Left colon (tissue), 2 donors: ENCODE measurements around the gene WDR7. TPM values are rescaled to one million over a fixed set of nuclear protein-coding genes. Genes with fewer than 3 reads are reported as not detected.
A peak's percentile ranks its signal among the peaks of the same experiment; 100 is the strongest.

Experiments used
- ATAC-seq: fragments of 200-7000 bp; cut with Tn5 transposase; one replicate; pipeline ENCODE4 v1.9.1; 2020; ENCODE audit warnings: mild to moderate bottlenecking, moderate library complexity
- DNase-seq, 2 donors: peaks; one replicate each; pipeline ENCODE4 v3.0.0-alpha.2; 2020
- intact Hi-C, 2 donors: fragments of 100-400 bp; cut with DNase I in 1 of 2; cut with micrococcal nuclease in 1 of 2; formaldehyde crosslinking; loops; one replicate each; pipeline versions ENCODE4 v1.11.2 to v1.14.0; 2022; cut with DNase I, micrococcal nuclease
- total RNA-seq, 2 donors: library from RNA; stranded (reverse); fragmentation: NEBNext Ultra II Directional; extraction: Animal tissue kit (Norgen Biotek cat#: 25700); gene quantifications; one replicate each; pipeline ENCODE4 v1.2.1, GENCODE V29; 2021
- donor health status: DM: no; HTN: no; CAD: no.
- donor health status: DM: yes; HTN: yes; CAD: no.

WDR7 gene
- total RNA-seq, 2 donors from 2014 or later = 25.0 to 27.1 TPM

- intact Hi-C loops = no loop called here
Measured at GRCh38 chr18:56953428-56954198, 302.5 kb downstream of the WDR7 start.

GRCh38 chr18:56955490-56955889, 304.3 kb downstream of the WDR7 start:
- ATAC-seq (no peak), DNase-seq (no peak)
- intact Hi-C loops = no loop called here

More at GRCh38 chr18:56953428-56954198, 302.5 kb downstream of the WDR7 start:
- DNase-seq (no peak), ATAC-seq (no peak)

GRCh38 chr18:56959120-56959519, 308.0 kb downstream of the WDR7 start:
- intact Hi-C loops = no loop called here
- no peak for ATAC-seq
- no peak for DNase-seq

GRCh38 chr18:56962322-56962721, 311.2 kb downstream of the WDR7 start:
- intact Hi-C loops = no loop called here
- ATAC-seq (no peak), DNase-seq (no peak)

GRCh38 chr18:56967035-56967434, 315.9 kb downstream of the WDR7 start:
- intact Hi-C loops = no loop called here
- no peak for ATAC-seq
- DNase-seq = no peak

- ATAC-seq (no peak), DNase-seq (no peak)
- intact Hi-C loops = no loop called here
Measured at GRCh38 chr18:56973487-56973886, 322.3 kb downstream of the WDR7 start.

GRCh38 chr18:56974141-56974540, 323.0 kb downstream of the WDR7 start:
- intact Hi-C loops = no loop called here
- DNase-seq = no peak
- ATAC-seq = no peak

- intact Hi-C loops = no loop called here
- DNase-seq (no peak), ATAC-seq (no peak)
Measured at GRCh38 chr18:56975276-56975675, 324.1 kb downstream of the WDR7 start.

GRCh38 chr18:56977309-56977708, 326.1 kb downstream of the WDR7 start:
- intact Hi-C loops = no loop called here
- ATAC-seq = peak; percentile 54
- DNase-seq = no peak

GRCh38 chr18:56977771-56978170, 326.6 kb downstream of the WDR7 start:
- intact Hi-C loops = no loop called here
- ATAC-seq (peak; percentile 93), DNase-seq (no peak)

- DNase-seq (no peak), ATAC-seq (no peak)
- intact Hi-C loops = no loop called here
Measured at GRCh38 chr18:56980151-56980550, 329.0 kb downstream of the WDR7 start.

GRCh38 chr18:56982766-56983165, 331.6 kb downstream of the WDR7 start:
- DNase-seq (no peak), ATAC-seq (peak; percentile 16)
- intact Hi-C loops = no loop called here

GRCh38 chr18:56983275-56983992, 332.3 kb downstream of the WDR7 start:
- ATAC-seq = peak; percentile 81
- DNase-seq = no peak
- intact Hi-C loops = no loop called here

GRCh38 chr18:56984731-56985130, 333.6 kb downstream of the WDR7 start:
- ATAC-seq (peak; percentile 7), DNase-seq (no peak)
- intact Hi-C loops = no loop called here

- intact Hi-C loops = no loop called here
- DNase-seq = no peak
- ATAC-seq = peak; percentile 91
Measured at GRCh38 chr18:56986829-56987228, 335.7 kb downstream of the WDR7 start.

- ATAC-seq = no peak
Measured at GRCh38 chr18:56987236-56987635, 336.1 kb downstream of the WDR7 start.

GRCh38 chr18:56988022-56988421, 336.9 kb downstream of the WDR7 start:
- ATAC-seq (no peak), DNase-seq (no peak)
- intact Hi-C loops = no loop called here

More at GRCh38 chr18:56987236-56987635, 336.1 kb downstream of the WDR7 start:
- no peak for DNase-seq
- intact Hi-C loops = no loop called here

- intact Hi-C loops = no loop called here
- no peak for ATAC-seq
- DNase-seq = no peak
Measured at GRCh38 chr18:56990678-56991077, 339.5 kb downstream of the WDR7 start.

- no peak for ATAC-seq
- DNase-seq = no peak
- intact Hi-C loops = no loop called here
Measured at GRCh38 chr18:56992777-56993176, 341.6 kb downstream of the WDR7 start.

- ATAC-seq (peak; percentile 95), DNase-seq (peak in 1 of 2 donors; percentile 15)
- intact Hi-C loops = no loop called here
Measured at GRCh38 chr18:56995579-56996188, 344.5 kb downstream of the WDR7 start.
